Activated CD4-positive, CD25-positive, alpha-beta regulatory T cell treated with anti-CD3 and anti-CD28 coated beads, Interleukin-2, amount 50 U/mL, for 16 hours (primary cell): ENCODE measurements around the gene SYNGR4.
A peak's percentile ranks its signal among the peaks of the same experiment; 100 is the strongest.

Source experiments
- DNase-seq: peaks from one replicate; pipeline ENCODE4 v3.0.0-alpha.2; 2020; ENCODE audit warnings: low read depth, low spot score

SYNGR4 gene

GRCh38 chr19:48396016-48396823 lies 32.1 kb downstream of the SYNGR4 start:
- no peak for DNase-seq

GRCh38 chr19:48396824-48397176 lies 32.6 kb downstream of the SYNGR4 start:
- DNase-seq: no peak

GRCh38 chr19:48397263-48398101 lies 33.3 kb downstream of the SYNGR4 start:
- no peak for DNase-seq

- DNase-seq: no peak
Measured at GRCh38 chr19:48398102-48398374, 33.9 kb downstream of the SYNGR4 start.

GRCh38 chr19:48398375-48399235 lies 34.4 kb downstream of the SYNGR4 start:
- DNase-seq: peak; percentile 73

- DNase-seq: no peak
Measured at GRCh38 chr19:48400018-48400742, 36.0 kb downstream of the SYNGR4 start.

GRCh38 chr19:48401287-48401686 lies 37.1 kb downstream of the SYNGR4 start:
- DNase-seq: no peak

GRCh38 chr19:48403606-48404005 lies 39.4 kb downstream of the SYNGR4 start:
- no peak for DNase-seq

- DNase-seq: no peak
Measured at GRCh38 chr19:48405010-48405659, 41.0 kb downstream of the SYNGR4 start.

- no peak for DNase-seq
Measured at GRCh38 chr19:48405850-48406249, 41.7 kb downstream of the SYNGR4 start.

GRCh38 chr19:48413879-48414587 lies 49.9 kb downstream of the SYNGR4 start:
- DNase-seq: no peak

- no peak for DNase-seq
Measured at GRCh38 chr19:48415395-48415794, 51.2 kb downstream of the SYNGR4 start.

- no peak for DNase-seq
Measured at GRCh38 chr19:48415806-48416221, 51.6 kb downstream of the SYNGR4 start.

- DNase-seq: no peak
Measured at GRCh38 chr19:48417421-48417820, 53.3 kb downstream of the SYNGR4 start.

GRCh38 chr19:48418317-48419064 lies 54.3 kb downstream of the SYNGR4 start:
- DNase-seq: no peak

- DNase-seq: peak; percentile 37
Measured at GRCh38 chr19:48419158-48419920, 55.2 kb downstream of the SYNGR4 start.

GRCh38 chr19:48421548-48421947 lies 57.4 kb downstream of the SYNGR4 start:
- no peak for DNase-seq

- no peak for DNase-seq
Measured at GRCh38 chr19:48424694-48425219, 60.6 kb downstream of the SYNGR4 start.
